ENCODE results near the gene NKD1.

The NKD1 gene

DNA sequence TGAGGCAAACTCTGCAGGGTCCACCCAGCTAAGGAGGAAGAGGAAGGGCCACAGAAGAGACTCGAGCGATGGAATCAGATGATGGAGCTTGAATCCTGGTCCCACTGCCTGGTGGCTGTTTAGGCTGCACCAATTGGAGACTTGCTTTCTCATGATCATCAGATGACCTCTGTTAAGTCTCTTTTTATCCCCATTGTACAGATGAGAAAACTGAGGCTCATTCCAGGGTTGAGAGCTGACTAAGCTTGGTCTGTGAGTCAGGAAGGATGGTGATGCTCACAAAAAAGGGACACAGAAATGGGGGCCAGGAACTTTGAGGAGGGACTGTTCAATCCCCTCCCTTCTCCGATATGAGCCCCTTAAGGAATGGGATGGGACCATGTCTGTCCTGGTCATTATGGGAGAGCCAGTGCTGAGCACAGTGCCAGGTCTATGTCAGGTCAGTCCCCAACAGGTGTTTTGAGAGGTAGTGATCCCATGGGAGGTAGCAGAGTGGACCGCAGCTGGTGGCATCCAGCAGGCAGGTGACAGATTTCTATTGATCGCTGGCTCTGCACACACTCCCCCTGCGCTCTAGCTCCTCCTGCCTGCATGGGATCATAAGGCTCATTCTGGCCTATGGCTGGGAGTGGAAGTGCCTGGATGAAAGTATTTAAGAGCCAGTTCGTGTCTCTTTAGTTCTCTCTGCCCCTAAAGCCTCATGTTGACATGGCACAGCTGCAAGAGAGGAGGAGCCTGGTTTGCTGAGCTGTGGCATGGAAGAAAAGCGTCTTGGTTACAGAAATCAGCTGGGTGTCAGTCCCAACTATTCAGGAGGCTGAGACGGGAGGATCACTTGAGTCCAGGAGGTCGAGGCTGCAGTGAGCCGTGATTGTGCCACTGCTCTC, 105.7 kb downstream of the NKD1 start:
- no peak overlapping the region for H4K91ac ChIP-seq (ENCODE audit: low read length)
- H3K4me3 ChIP-seq (ENCODE audit: insufficient read depth in 1 of 2, low read depth in 1 of 2, low read length in 2 of 2): no peak overlapping the region
- no peak overlapping the region for H3K9ac ChIP-seq (ENCODE audit: low read length)
- no peak overlapping the region for H2AK5ac ChIP-seq (ENCODE audit: low read length, severe bottlenecking)
- no peak overlapping the region for H2AFZ ChIP-seq (ENCODE audit: low read depth, low read length)
- H3K36me3 ChIP-seq (ENCODE audit: control insufficient read depth in 1 of 2, insufficient read depth in 2 of 2, low read depth in 1 of 2, low read length in 2 of 2): no peaks in the 10 kb centered on the region
- H3K18ac ChIP-seq (ENCODE audit: low read depth in 1 of 2, low read length in 2 of 2): no peak overlapping the region
- H3K27ac ChIP-seq (ENCODE audit: low read length, poor library complexity, severe bottlenecking): no peak overlapping the region
- peaks cover 3 to 4% of the 10 kb centered on the region in 2 experiments for H3K27me3 ChIP-seq (ENCODE audit: control insufficient read depth in 1 of 2, insufficient read depth in 1 of 2, low read length in 2 of 2)
- H2BK120ac ChIP-seq (ENCODE audit: low read depth, low read length): no peak overlapping the region
- H2BK5ac ChIP-seq (ENCODE audit: low read depth, low read length, poor library complexity, severe bottlenecking): no peak overlapping the region
- no peak overlapping the region for H2BK15ac ChIP-seq (ENCODE audit: low read depth, poor library complexity, severe bottlenecking)
- DNase-seq: no peak
- H3K4me1 ChIP-seq (ENCODE audit: control insufficient read depth, insufficient read depth, low read depth, low read length): no peaks in the 10 kb centered on the region
- H3K14ac ChIP-seq (ENCODE audit: low read length in 2 of 2): no peak overlapping the region
- H3K4ac ChIP-seq (ENCODE audit: low read depth in 1 of 2, low read length in 2 of 2): no peak overlapping the region
- peaks cover under 1% of the 10 kb centered on the region for H3K9me3 ChIP-seq (ENCODE audit: control insufficient read depth, low read length)
- no peaks in the 10 kb centered on the region for H3K79me1 ChIP-seq (replicated peaks; ENCODE audit: low read length, poor library complexity, severe bottlenecking)
- H3K4me2 ChIP-seq (ENCODE audit: low read length, poor library complexity, severe bottlenecking): no peak overlapping the region
- no peak overlapping the region for H3K23ac ChIP-seq (ENCODE audit: low read length in 2 of 2)
- 85% methylated on average over 11 of the region's 11 CpGs for WGBS
- H4K8ac ChIP-seq (ENCODE audit: low read length): no peak overlapping the region
- no peak overlapping the region for H2BK12ac ChIP-seq (ENCODE audit: low read length in 2 of 2)

DNA sequence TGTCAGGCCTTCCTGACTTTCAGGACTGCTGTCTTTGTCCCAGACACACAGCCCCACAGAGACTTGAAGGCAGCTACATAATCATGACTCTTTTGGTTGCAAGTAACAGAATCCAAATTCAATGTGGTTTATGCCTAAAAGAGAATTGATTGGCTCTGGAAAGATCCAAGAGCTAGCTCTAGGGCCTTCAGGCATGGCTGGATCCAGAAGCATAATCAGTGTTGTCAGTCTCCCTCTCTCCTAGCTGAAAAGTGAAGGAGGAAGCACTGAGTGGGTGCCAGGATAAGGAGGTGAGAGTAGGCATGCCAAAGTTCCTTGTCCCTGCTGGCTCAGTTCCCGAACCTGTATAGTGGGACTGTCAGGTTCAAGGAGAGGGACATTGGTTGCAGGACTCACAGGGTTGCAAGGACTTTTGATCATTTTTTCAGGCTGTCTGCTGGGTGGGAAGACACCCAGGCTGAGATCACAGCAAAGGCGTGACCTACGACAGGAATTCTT, 107.4 kb downstream of the NKD1 start:
- no peak overlapping the region for H2BK120ac ChIP-seq (ENCODE audit: low read depth, low read length)
- no peak for DNase-seq
- no peak overlapping the region for H4K8ac ChIP-seq (ENCODE audit: low read length)
- H2BK5ac ChIP-seq (ENCODE audit: low read depth, low read length, poor library complexity, severe bottlenecking): no peak overlapping the region
- no peak overlapping the region for H4K91ac ChIP-seq (ENCODE audit: low read length)
- no peak overlapping the region for H2BK12ac ChIP-seq (ENCODE audit: low read length in 2 of 2)
- H2AFZ ChIP-seq (ENCODE audit: low read depth, low read length): no peak overlapping the region
- H3K27me3 ChIP-seq (ENCODE audit: control insufficient read depth in 1 of 2, insufficient read depth in 1 of 2, low read length in 2 of 2): peaks cover 3 to 4% of the 10 kb centered on the region in 2 experiments
- no peak overlapping the region for H3K4me2 ChIP-seq (ENCODE audit: low read length, poor library complexity, severe bottlenecking)
- no peaks in the 10 kb centered on the region for H3K36me3 ChIP-seq (ENCODE audit: control insufficient read depth in 1 of 2, insufficient read depth in 2 of 2, low read depth in 1 of 2, low read length in 2 of 2)
- WGBS: 66% methylated on average over 3 of the region's 3 CpGs
- no peak overlapping the region for H3K14ac ChIP-seq (ENCODE audit: low read length in 2 of 2)
- H3K9me3 ChIP-seq (ENCODE audit: control insufficient read depth, low read length): no peaks in the 10 kb centered on the region
- no peak overlapping the region for H3K4me3 ChIP-seq (ENCODE audit: insufficient read depth in 1 of 2, low read depth in 1 of 2, low read length in 2 of 2)
- H3K9ac ChIP-seq (ENCODE audit: low read length): no peak overlapping the region
- no peak overlapping the region for H3K23ac ChIP-seq (ENCODE audit: low read length in 2 of 2)
- no peak overlapping the region for H2BK15ac ChIP-seq (ENCODE audit: low read depth, poor library complexity, severe bottlenecking)
- H3K4ac ChIP-seq (ENCODE audit: low read depth in 1 of 2, low read length in 2 of 2): no peak overlapping the region
- H3K27ac ChIP-seq (ENCODE audit: low read length, poor library complexity, severe bottlenecking): no peak overlapping the region
- H3K79me1 ChIP-seq (replicated peaks; ENCODE audit: low read length, poor library complexity, severe bottlenecking): no peaks in the 10 kb centered on the region
- H3K18ac ChIP-seq (ENCODE audit: low read depth in 1 of 2, low read length in 2 of 2): no peak overlapping the region
- H3K4me1 ChIP-seq (ENCODE audit: control insufficient read depth, insufficient read depth, low read depth, low read length): no peaks in the 10 kb centered on the region
- no peak overlapping the region for H2AK5ac ChIP-seq (ENCODE audit: low read length, severe bottlenecking)

DNA sequence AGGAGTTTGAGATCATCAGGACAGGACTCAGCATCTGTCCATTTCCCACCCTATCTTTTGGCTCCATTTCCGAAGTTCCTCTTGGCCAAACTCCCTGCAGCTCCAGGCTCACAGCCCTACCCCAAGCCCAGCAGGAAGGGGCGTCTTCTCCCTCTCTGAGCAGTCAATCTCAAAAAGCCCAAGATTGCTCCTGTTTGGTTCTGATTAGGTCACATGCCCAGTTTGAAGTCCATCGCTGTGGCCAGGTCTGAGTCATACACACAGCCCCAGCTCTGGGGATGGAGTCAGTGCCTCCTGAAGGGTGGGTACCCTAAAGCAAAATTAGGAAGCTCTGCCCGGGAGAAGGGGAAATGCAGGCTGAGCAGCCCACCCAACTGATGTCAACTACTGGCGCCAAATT, 109.0 kb downstream of the NKD1 start:
- 65% methylated on average over 5 of the region's 5 CpGs for WGBS
- Histone ChIP-seq H2BK12ac (ENCODE audit: low read length in 2 of 2) (no peak overlapping the region), H3K79me1 (replicated peaks; ENCODE audit: low read length, poor library complexity, severe bottlenecking) (no peaks in the 10 kb centered on the region), H3K9me3 (ENCODE audit: control insufficient read depth, low read length) (no peaks in the 10 kb centered on the region), H3K4ac (ENCODE audit: low read depth in 1 of 2, low read length in 2 of 2) (no peak overlapping the region), H3K14ac (ENCODE audit: low read length in 2 of 2) (no peak overlapping the region), H3K27ac (ENCODE audit: low read length, poor library complexity, severe bottlenecking) (no peak overlapping the region), H3K4me1 (ENCODE audit: control insufficient read depth, insufficient read depth, low read depth, low read length) (no peaks in the 10 kb centered on the region), H3K23ac (ENCODE audit: low read length in 2 of 2) (no peak overlapping the region), H2BK15ac (ENCODE audit: low read depth, poor library complexity, severe bottlenecking) (no peak overlapping the region), H3K36me3 (ENCODE audit: control insufficient read depth in 1 of 2, insufficient read depth in 2 of 2, low read depth in 1 of 2, low read length in 2 of 2) (no peaks in the 10 kb centered on the region), H4K91ac (ENCODE audit: low read length) (no peak overlapping the region), H3K9ac (ENCODE audit: low read length) (no peak overlapping the region), H3K4me3 (ENCODE audit: insufficient read depth in 1 of 2, low read depth in 1 of 2, low read length in 2 of 2) (no peak overlapping the region), H2BK5ac (ENCODE audit: low read depth, low read length, poor library complexity, severe bottlenecking) (no peak overlapping the region), H2AK5ac (ENCODE audit: low read length, severe bottlenecking) (no peak overlapping the region), H3K18ac (ENCODE audit: low read depth in 1 of 2, low read length in 2 of 2) (no peak overlapping the region), H4K8ac (ENCODE audit: low read length) (no peak overlapping the region), H2AFZ (ENCODE audit: low read depth, low read length) (no peak overlapping the region), H3K27me3 (ENCODE audit: control insufficient read depth in 1 of 2, insufficient read depth in 1 of 2, low read length in 2 of 2) (peaks cover 3 to 4% of the 10 kb centered on the region in 2 experiments), H3K4me2 (ENCODE audit: low read length, poor library complexity, severe bottlenecking) (no peak overlapping the region), H2BK120ac (ENCODE audit: low read depth, low read length) (no peak overlapping the region)
- no peak for DNase-seq

DNA sequence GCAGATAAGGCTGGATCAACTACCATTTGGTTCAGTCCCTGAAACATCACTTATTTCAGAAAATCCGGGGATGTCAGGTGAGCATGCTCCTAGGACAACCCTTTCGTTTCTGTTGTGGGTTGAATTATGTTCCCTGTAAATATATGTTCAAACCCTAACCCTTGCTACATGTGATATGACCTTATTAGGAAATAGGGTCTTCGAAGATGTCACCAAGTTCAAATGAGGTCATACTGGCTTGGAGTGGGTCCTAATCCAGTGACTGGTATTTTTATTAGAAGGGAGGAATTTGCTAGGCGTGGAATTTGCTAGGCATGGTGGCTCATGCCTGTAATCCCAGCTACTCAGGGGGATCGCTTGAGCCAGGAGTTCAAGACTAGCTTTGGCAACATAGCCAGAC, 111.6 kb downstream of the NKD1 start:
- no peak overlapping the region for H4K91ac ChIP-seq (ENCODE audit: low read length)
- H3K14ac ChIP-seq (ENCODE audit: low read length in 2 of 2): no peak overlapping the region

More for the DNA sequence above, 111.6 kb downstream of the NKD1 start:
- Histone ChIP-seq H3K4ac (ENCODE audit: low read depth in 1 of 2, low read length in 2 of 2) (no peak overlapping the region), H2AFZ (ENCODE audit: low read depth, low read length) (no peak overlapping the region), H2BK120ac (ENCODE audit: low read depth, low read length) (no peak overlapping the region), H3K23ac (ENCODE audit: low read length in 2 of 2) (no peak overlapping the region), H3K9me3 (ENCODE audit: control insufficient read depth, low read length) (no peaks in the 10 kb centered on the region), H3K4me2 (ENCODE audit: low read length, poor library complexity, severe bottlenecking) (no peak overlapping the region), H2BK12ac (ENCODE audit: low read length in 2 of 2) (no peak overlapping the region), H2BK15ac (ENCODE audit: low read depth, poor library complexity, severe bottlenecking) (no peak overlapping the region), H3K79me1 (replicated peaks; ENCODE audit: low read length, poor library complexity, severe bottlenecking) (no peaks in the 10 kb centered on the region), H3K18ac (ENCODE audit: low read depth in 1 of 2, low read length in 2 of 2) (no peak overlapping the region), H3K27me3 (ENCODE audit: control insufficient read depth in 1 of 2, insufficient read depth in 1 of 2, low read length in 2 of 2) (peaks cover 0 to 3% of the 10 kb centered on the region in 2 experiments), H3K27ac (ENCODE audit: low read length, poor library complexity, severe bottlenecking) (no peak overlapping the region), H3K9ac (ENCODE audit: low read length) (no peak overlapping the region), H2BK5ac (ENCODE audit: low read depth, low read length, poor library complexity, severe bottlenecking) (no peak overlapping the region), H4K8ac (ENCODE audit: low read length) (no peak overlapping the region), H3K4me1 (ENCODE audit: control insufficient read depth, insufficient read depth, low read depth, low read length) (no peaks in the 10 kb centered on the region), H3K36me3 (ENCODE audit: control insufficient read depth in 1 of 2, insufficient read depth in 2 of 2, low read depth in 1 of 2, low read length in 2 of 2) (no peaks in the 10 kb centered on the region), H3K4me3 (ENCODE audit: insufficient read depth in 1 of 2, low read depth in 1 of 2, low read length in 2 of 2) (no peak overlapping the region), H2AK5ac (ENCODE audit: low read length, severe bottlenecking) (no peak overlapping the region)
- 61% methylated on average over 3 of the region's 5 CpGs for WGBS
- no peak for DNase-seq

Data from mesenchymal stem cell (in vitro differentiated cells and primary cell).